T-cell (primary cell): ENCODE results near the gene ITPR3. TPM values are rescaled to one million over a fixed set of nuclear protein-coding genes. Genes with fewer than 3 reads are reported as not detected.
A peak's percentile ranks its signal among the peaks of the same experiment; 100 is the strongest.

Source experiments
- ATAC-seq, 4 experiments: fragments of 200-7000 bp in 3 of 4; fragments of 150-1000 bp in 1 of 4; cut with Tn5 transposase; replicated peaks in 1 of 4; 1 replicate in 3 of 4; 2 replicates in 1 of 4; pipeline ENCODE4 v1.10.0; 2021; ENCODE audit warnings: moderate library complexity in 3 of 4, mild to moderate bottlenecking in 2 of 4, moderate number of reproducible peaks in 1 of 4
- CTCF ChIA-PET, 2 donors: fragments of 300-600 bp; sonication (Branson Sonifier 250); formaldehyde crosslinking; loops; one replicate each; lab custom pipeline; 2022; ENCODE audit warnings: antibody characterized with exemption in 2 of 2; lab: Charles Lee
- POLR2A ChIA-PET, 2 donors: fragments of 300-600 bp; sonication (Branson Sonifier 250); formaldehyde crosslinking; loops; one replicate each; lab custom pipeline; 2022; ENCODE audit warnings: antibody characterized with exemption in 2 of 2; lab: Charles Lee
- DNase-seq, 35 experiments: peaks; one replicate each; pipeline versions ENCODE4 v3.0.0 to v3.0.0-alpha.2; 2013 to 2023
- H3K27ac ChIP-seq: one replicate; pipeline ENCODE4 v1.5.1; 2013; ENCODE audit warnings: low read length
- H3K27me3 ChIP-seq, 2 experiments: replicated peaks in 1 of 2; 1 replicate in 1 of 2; 2 replicates in 1 of 2; pipeline versions ENCODE4 v1.6.1 to v1.7.0; 2013; ENCODE audit warnings: low read length in 1 of 2, mixed read lengths in 1 of 2; ENCODE audit not compliant: control insufficient read depth in 2 of 2, insufficient read depth in 2 of 2; ENCODE audit errors: extremely low read depth in 1 of 2
- H3K36me3 ChIP-seq, 2 donors: 1 replicate in 1 of 2; 2 replicates in 1 of 2; pipeline versions ENCODE4 v1.6.1 to v1.7.0; 2013; ENCODE audit warnings: low read length in 1 of 2; ENCODE audit not compliant: control insufficient read depth in 2 of 2, insufficient read depth in 1 of 2; ENCODE audit errors: extremely low read depth in 1 of 2
- H3K4me1 ChIP-seq, 2 experiments: 1 replicate in 1 of 2; 2 replicates in 1 of 2; pipeline versions ENCODE4 v1.6.1 to v1.7.0; 2013; ENCODE audit warnings: low read length in 2 of 2, mixed read lengths in 1 of 2; ENCODE audit not compliant: insufficient read depth in 2 of 2, control insufficient read depth in 1 of 2; ENCODE audit errors: extremely low read depth in 1 of 2
- H3K4me3 ChIP-seq, 2 donors: 1 replicate in 1 of 2; 2 replicates in 1 of 2; pipeline versions ENCODE4 v1.5.1 to v1.7.0; 2013; ENCODE audit warnings: mild to moderate bottlenecking in 2 of 2, low read length in 1 of 2, moderate library complexity in 1 of 2; ENCODE audit not compliant: control insufficient read depth in 1 of 2; ENCODE audit errors: extremely low read depth in 1 of 2
- H3K9me3 ChIP-seq: 2 replicates; pipeline ENCODE4 v1.7.0; 2013
- H3K27ac Mint-ChIP-seq, 2 donors: one replicate each; pipeline ENCODE4 v1.8.0; 2020 to 2021; ENCODE audit warnings: mild to moderate bottlenecking in 2 of 2, mixed read lengths in 2 of 2
- H3K27me3 Mint-ChIP-seq, 2 donors: one replicate each; pipeline ENCODE4 v1.8.0; 2021 to 2022; ENCODE audit warnings: mixed read lengths in 2 of 2
- H3K36me3 Mint-ChIP-seq: one replicate; pipeline ENCODE4 v1.8.0; 2021; ENCODE audit warnings: mixed read lengths
- H3K4me1 Mint-ChIP-seq, 3 donors: one replicate each; pipeline ENCODE4 v1.8.0; 2020 to 2022; ENCODE audit warnings: mixed read lengths in 3 of 3, mild to moderate bottlenecking in 1 of 3
- H3K4me3 Mint-ChIP-seq, 3 donors: one replicate each; pipeline ENCODE4 v1.8.0; 2020 to 2022; ENCODE audit warnings: mild to moderate bottlenecking in 3 of 3, mixed read lengths in 3 of 3, moderate library complexity in 3 of 3
- H3K9me3 Mint-ChIP-seq, 3 donors: one replicate each; pipeline ENCODE4 v1.8.0; 2020 to 2022; ENCODE audit warnings: mixed read lengths in 3 of 3
- WGBS: methylation state at CpG from one replicate; pipeline ENCODE4 v1.1.5; 2013; ENCODE audit warnings: missing lambda C conversion rate; ENCODE audit not compliant: insufficient coverage; 5-methylcytosine and 5-hydroxymethylcytosine counted together
- total RNA-seq, 35 experiments: library from RNA in 6 of 35; stranded (reverse) in 6 of 35; fragments of 120-200 nt in 1 of 35; gene quantifications; one replicate each; pipeline versions ENCODE4 v1.2.1 to v1.2.4 and lab custom pipeline; 2013 to 2026

Gene ITPR3
- total RNA-seq, 5 donors from 2014 or later (not counting 1 experiment from before 2014, with no cell fraction given), result 49.2 to 63.6 (median 62.4) TPM

- Histone ChIP-seq H3K4me3 (no peak overlapping the region), H3K36me3 (peaks cover 14 to 22% of the 10 kb centered on the region in 2 donors), H3K9me3 (no peaks in the 10 kb centered on the region), H3K27ac (no peak overlapping the region), H3K27me3 (no peaks in the 10 kb centered on the region), H3K4me1 (peaks cover 0 to 32% of the 10 kb centered on the region in 2 experiments)
- WGBS, result 91% methylated on average over 1 of the region's 1 CpG
- no peaks in the 10 kb centered on the region for H3K9me3 Mint-ChIP-seq
- peaks cover 22% of the 10 kb centered on the region for H3K36me3 Mint-ChIP-seq
- ATAC-seq, result no peak
- ChIA-PET CTCF (no interaction called here), POLR2A (no interaction called here)
- H3K4me1 Mint-ChIP-seq, result peaks cover 45 to 48% (median 47%) of the 10 kb centered on the region in 3 donors
- no peaks in the 10 kb centered on the region for H3K27me3 Mint-ChIP-seq
- peak overlapping the region in 1 of 2 donors; percentile 6 for H3K27ac Mint-ChIP-seq
- DNase-seq, result no peak
- H3K4me3 Mint-ChIP-seq, result no peak overlapping the region
Observed at GRCh38 chr6:33639559-33639958, 18.4 kb downstream of the ITPR3 start.

- WGBS, result 96% methylated on average over 11 of the region's 13 CpGs
- peaks cover 14 to 22% of the 10 kb centered on the region in 2 donors for H3K36me3 ChIP-seq
- POLR2A ChIA-PET, result no interaction called here
- H3K4me3 Mint-ChIP-seq, result no peak overlapping the region
- CTCF ChIA-PET, result no interaction called here
- no peaks in the 10 kb centered on the region for H3K9me3 Mint-ChIP-seq
- peaks cover 0 to 24% of the 10 kb centered on the region in 2 experiments for H3K4me1 ChIP-seq
- H3K27me3 Mint-ChIP-seq, result no peaks in the 10 kb centered on the region
- H3K9me3 ChIP-seq, result no peaks in the 10 kb centered on the region
- H3K27ac Mint-ChIP-seq, result peak overlapping the region in 1 of 2 donors; percentile 25
- no peak for DNase-seq
- ATAC-seq, result no peak
- H3K36me3 Mint-ChIP-seq, result peaks cover 22% of the 10 kb centered on the region
- no peak overlapping the region for H3K27ac ChIP-seq
- H3K4me1 Mint-ChIP-seq, result peaks cover 37 to 45% (median 40%) of the 10 kb centered on the region in 3 donors
- H3K27me3 ChIP-seq, result no peaks in the 10 kb centered on the region
- no peak overlapping the region for H3K4me3 ChIP-seq
Observed at GRCh38 chr6:33640361-33640760, 19.2 kb downstream of the ITPR3 start.

- ChIA-PET POLR2A (no interaction called here), CTCF (no interaction called here)
- no peak overlapping the region for H3K27ac ChIP-seq
- peaks cover 22% of the 10 kb centered on the region for H3K36me3 Mint-ChIP-seq
- no peaks in the 10 kb centered on the region for H3K27me3 Mint-ChIP-seq
- DNase-seq, result no peak
- no peaks in the 10 kb centered on the region for H3K9me3 ChIP-seq
- peaks cover 0 to 24% of the 10 kb centered on the region in 2 experiments for H3K4me1 ChIP-seq
- 93% methylated on average over 14 of the region's 15 CpGs for WGBS
- no peak overlapping the region for H3K4me3 Mint-ChIP-seq
- no peaks in the 10 kb centered on the region for H3K9me3 Mint-ChIP-seq
- peaks cover 39 to 41% (median 40%) of the 10 kb centered on the region in 3 donors for H3K4me1 Mint-ChIP-seq
- H3K27ac Mint-ChIP-seq, result no peak overlapping the region
- no peak for ATAC-seq
- H3K27me3 ChIP-seq, result no peaks in the 10 kb centered on the region
- no peak overlapping the region for H3K4me3 ChIP-seq
- peaks cover 14 to 24% of the 10 kb centered on the region in 2 donors for H3K36me3 ChIP-seq
Observed at GRCh38 chr6:33641144-33641543, 20.0 kb downstream of the ITPR3 start.

GRCh38 chr6:33641602-33642001, 20.5 kb downstream of the ITPR3 start:
- no peaks in the 10 kb centered on the region for H3K27me3 Mint-ChIP-seq
- POLR2A ChIA-PET, result no interaction called here
- H3K27ac Mint-ChIP-seq, result no peak overlapping the region
- Histone ChIP-seq H3K4me1 (peaks cover 0 to 19% of the 10 kb centered on the region in 2 experiments), H3K27ac (no peak overlapping the region), H3K27me3 (no peaks in the 10 kb centered on the region), H3K36me3 (peaks cover 14 to 24% of the 10 kb centered on the region in 2 donors), H3K9me3 (no peaks in the 10 kb centered on the region), H3K4me3 (no peak overlapping the region)
- peaks cover 34 to 40% (median 40%) of the 10 kb centered on the region in 3 donors for H3K4me1 Mint-ChIP-seq
- ATAC-seq (peak in 1 of 4 experiments; percentile 19), DNase-seq (no peak)
- H3K4me3 Mint-ChIP-seq, result no peak overlapping the region
- no peaks in the 10 kb centered on the region for H3K9me3 Mint-ChIP-seq
- 100% methylated on average over 2 of the region's 7 CpGs for WGBS
- CTCF ChIA-PET, result no interaction called here
- H3K36me3 Mint-ChIP-seq, result peaks cover 17% of the 10 kb centered on the region

GRCh38 chr6:33642897-33643296, 21.8 kb downstream of the ITPR3 start:
- no peaks in the 10 kb centered on the region for H3K9me3 Mint-ChIP-seq
- POLR2A ChIA-PET, result no interaction called here
- DNase-seq (no peak), ATAC-seq (no peak)
- Histone ChIP-seq H3K9me3 (no peaks in the 10 kb centered on the region), H3K36me3 (peaks cover 14 to 29% of the 10 kb centered on the region in 2 donors), H3K27me3 (no peaks in the 10 kb centered on the region), H3K27ac (no peak overlapping the region), H3K4me1 (peaks cover 0 to 8% of the 10 kb centered on the region in 2 experiments), H3K4me3 (no peak overlapping the region)
- H3K4me3 Mint-ChIP-seq, result no peak overlapping the region
- CTCF ChIA-PET, result no interaction called here
- H3K27me3 Mint-ChIP-seq, result no peaks in the 10 kb centered on the region
- peaks cover 26 to 41% (median 39%) of the 10 kb centered on the region in 3 donors for H3K4me1 Mint-ChIP-seq
- H3K27ac Mint-ChIP-seq, result no peak overlapping the region
- WGBS, result 94% methylated on average over 3 of the region's 4 CpGs
- H3K36me3 Mint-ChIP-seq, result peaks cover 22% of the 10 kb centered on the region

GRCh38 chr6:33651403-33651802, 30.3 kb downstream of the ITPR3 start:
- H3K9me3 Mint-ChIP-seq, result no peaks in the 10 kb centered on the region
- ATAC-seq (no peak), DNase-seq (no peak)
- H3K4me1 Mint-ChIP-seq, result peaks cover 4 to 14% (median 11%) of the 10 kb centered on the region in 3 donors
- ChIA-PET CTCF (no interaction called here), POLR2A (interaction anchor here in 1 of 2 donors (0.7 kb wide), 1 partner anchor 1305 kb away, joined by 3 read pairs; no protein-coding TSS in a partner anchor)
- 96% methylated on average over 3 of the region's 4 CpGs for WGBS
- no peak overlapping the region for H3K27ac Mint-ChIP-seq
- no peaks in the 10 kb centered on the region for H3K9me3 ChIP-seq
- no peak overlapping the region for H3K4me3 Mint-ChIP-seq
- H3K27ac ChIP-seq, result no peak overlapping the region
- H3K27me3 Mint-ChIP-seq, result no peaks in the 10 kb centered on the region
- no peak overlapping the region for H3K4me3 ChIP-seq
- H3K36me3 Mint-ChIP-seq, result peaks cover 18% of the 10 kb centered on the region
- H3K4me1 ChIP-seq, result no peaks in the 10 kb centered on the region
- peaks cover 19 to 56% of the 10 kb centered on the region in 2 donors for H3K36me3 ChIP-seq
- no peaks in the 10 kb centered on the region for H3K27me3 ChIP-seq
